Fibroblast of mammary gland (primary cell): ENCODE measurements around the gene PTOV1.

Experiments used
- DNase-seq: peaks from one replicate; pipeline ENCODE4 v3.0.0-alpha.2; 2010; ENCODE audit warnings: low read depth
- H3K4me3 ChIP-seq: 2 replicates; pipeline ENCODE4 v1.5.1; 2011; ENCODE audit warnings: low read depth, mild to moderate bottlenecking, low read length, moderate library complexity; ENCODE audit not compliant: control insufficient read depth
- TF ChIP-seq, protein P1 (sequence below): conservative IDR thresholded peaks from 2 replicates; pipeline ENCODE4 v1.5.1; 2011; ENCODE audit warnings: low read depth, low read length, inconsistent platforms; ENCODE audit not compliant: control insufficient read depth, insufficient read depth

Gene PTOV1

DNA sequence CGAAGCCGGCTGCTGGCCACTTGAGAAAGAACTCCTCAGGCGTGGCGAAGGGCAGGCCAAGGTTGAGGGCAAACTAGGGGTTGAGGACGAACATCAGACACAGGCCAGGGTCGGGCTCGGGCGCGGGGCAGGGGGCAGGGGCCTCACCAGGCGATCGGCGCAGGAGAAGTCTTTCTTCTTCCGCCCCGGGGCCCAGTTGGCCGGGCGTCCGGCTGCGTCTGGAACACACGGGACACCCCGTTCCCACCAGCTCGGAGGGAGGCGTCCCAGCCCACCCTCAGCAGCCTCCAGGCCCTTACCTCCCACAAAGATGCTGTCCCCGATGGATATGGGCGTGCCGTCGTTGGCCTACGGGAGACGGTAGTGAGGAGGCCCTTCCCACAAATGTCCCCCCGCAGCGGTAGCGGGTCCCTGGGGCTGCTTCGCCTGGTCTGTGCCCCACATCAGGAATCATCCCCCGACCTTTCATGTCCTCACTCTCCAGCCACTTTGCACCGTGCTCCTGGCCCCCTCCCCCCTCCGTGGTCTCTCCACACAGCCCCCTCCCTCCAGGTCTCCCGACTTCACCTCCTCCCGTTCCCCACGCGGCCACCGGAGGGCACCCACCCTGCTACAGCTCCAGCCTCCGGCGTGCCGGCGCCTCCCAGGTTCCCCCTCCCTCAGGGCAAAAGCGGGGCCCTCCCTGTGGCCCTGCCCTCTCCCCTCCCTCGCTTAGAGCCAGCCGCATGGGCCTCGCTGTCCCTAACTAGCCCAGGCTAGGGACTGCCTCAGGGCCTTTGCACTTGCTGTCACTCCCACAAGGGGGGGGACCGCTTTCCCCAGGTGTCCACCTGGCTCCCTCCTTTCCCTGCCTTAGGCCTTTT is 11.7 kb downstream of the PTOV1 start:
- no peak for DNase-seq
- TF ChIP-seq, protein P1, sequence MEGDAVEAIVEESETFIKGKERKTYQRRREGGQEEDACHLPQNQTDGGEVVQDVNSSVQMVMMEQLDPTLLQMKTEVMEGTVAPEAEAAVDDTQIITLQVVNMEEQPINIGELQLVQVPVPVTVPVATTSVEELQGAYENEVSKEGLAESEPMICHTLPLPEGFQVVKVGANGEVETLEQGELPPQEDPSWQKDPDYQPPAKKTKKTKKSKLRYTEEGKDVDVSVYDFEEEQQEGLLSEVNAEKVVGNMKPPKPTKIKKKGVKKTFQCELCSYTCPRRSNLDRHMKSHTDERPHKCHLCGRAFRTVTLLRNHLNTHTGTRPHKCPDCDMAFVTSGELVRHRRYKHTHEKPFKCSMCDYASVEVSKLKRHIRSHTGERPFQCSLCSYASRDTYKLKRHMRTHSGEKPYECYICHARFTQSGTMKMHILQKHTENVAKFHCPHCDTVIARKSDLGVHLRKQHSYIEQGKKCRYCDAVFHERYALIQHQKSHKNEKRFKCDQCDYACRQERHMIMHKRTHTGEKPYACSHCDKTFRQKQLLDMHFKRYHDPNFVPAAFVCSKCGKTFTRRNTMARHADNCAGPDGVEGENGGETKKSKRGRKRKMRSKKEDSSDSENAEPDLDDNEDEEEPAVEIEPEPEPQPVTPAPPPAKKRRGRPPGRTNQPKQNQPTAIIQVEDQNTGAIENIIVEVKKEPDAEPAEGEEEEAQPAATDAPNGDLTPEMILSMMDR, result peak; percentile 20
- no peak overlapping the region for H3K4me3 ChIP-seq

DNA sequence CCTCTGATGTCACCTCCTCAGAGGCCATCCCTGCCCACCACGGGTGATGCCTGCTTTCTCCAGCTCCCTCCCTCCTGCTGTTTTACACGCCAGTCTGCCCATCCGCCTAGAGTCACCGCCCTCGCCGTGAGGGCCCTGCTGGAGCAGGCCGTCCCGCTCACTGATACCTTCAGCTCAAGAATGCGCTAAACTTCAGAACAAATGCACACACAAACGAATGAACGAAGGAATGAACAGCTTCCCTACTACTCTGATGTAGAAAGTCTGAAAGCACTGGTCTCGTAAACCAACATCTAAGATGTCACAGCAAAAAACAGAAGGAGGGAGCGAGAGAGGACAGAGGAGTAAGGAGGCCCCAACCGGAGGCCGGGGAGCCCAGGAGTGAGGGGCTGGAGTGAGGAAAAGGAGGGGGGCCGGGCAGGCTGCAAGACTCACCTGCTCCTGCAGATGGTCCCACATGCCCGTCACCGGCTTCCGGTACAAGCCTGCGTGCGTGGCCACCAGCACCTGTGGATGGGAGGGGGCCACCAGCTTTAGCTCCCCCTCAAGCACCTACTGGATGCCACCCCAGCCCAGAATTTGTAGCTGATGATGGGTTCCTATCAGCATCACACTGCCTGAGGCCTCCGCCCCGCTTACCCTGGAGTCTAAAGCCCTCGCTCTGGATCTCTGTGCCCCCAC is 12.4 kb downstream of the PTOV1 start:
- H3K4me3 ChIP-seq, result no peak overlapping the region
- DNase-seq, result no peak
- TF ChIP-seq, protein P1, result no peak

DNA sequence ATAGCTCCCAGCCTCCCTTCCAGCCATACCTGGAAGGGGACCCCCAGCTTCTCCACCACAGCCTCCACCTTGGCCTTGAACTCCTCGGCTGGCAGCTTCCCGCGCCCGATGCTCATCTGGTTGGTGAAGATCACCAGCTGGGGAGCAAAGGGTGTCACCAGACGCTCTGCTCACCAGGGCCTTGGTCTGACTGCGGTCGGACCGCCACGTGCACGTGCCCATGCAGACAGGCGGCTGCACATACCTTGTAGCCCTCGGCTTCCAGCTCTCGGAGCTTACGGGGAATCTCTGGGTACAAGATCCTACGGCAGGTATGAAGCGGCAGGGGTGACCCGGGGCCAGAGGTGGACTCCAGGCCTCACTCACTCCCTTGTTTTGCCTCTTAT is 13.0 kb downstream of the PTOV1 start:
- TF ChIP-seq, protein P1, result no peak
- DNase-seq, result no peak
- no peak overlapping the region for H3K4me3 ChIP-seq

DNA sequence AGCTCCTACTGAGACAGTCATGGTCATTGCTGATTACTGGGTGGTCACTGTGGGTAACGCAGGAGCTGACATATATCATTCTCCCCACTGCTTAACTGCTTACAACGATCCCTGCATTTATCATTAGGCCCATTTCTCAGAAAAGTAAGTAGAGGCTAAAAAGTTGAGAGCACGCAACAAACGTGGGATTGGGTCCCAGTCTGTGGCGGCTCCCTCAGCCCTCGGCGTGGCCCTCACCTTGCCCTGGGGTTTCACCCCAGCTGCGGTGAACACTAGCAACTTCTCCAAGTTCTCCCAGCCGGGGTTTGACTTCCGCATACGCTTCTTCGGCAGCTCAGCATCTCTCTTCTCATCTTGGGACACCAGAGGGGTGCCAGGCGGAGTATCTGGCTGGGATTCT is 13.9 kb downstream of the PTOV1 start:
- DNase-seq, result no peak
- TF ChIP-seq, protein P1, result no peak
- no peak overlapping the region for H3K4me3 ChIP-seq

DNA sequence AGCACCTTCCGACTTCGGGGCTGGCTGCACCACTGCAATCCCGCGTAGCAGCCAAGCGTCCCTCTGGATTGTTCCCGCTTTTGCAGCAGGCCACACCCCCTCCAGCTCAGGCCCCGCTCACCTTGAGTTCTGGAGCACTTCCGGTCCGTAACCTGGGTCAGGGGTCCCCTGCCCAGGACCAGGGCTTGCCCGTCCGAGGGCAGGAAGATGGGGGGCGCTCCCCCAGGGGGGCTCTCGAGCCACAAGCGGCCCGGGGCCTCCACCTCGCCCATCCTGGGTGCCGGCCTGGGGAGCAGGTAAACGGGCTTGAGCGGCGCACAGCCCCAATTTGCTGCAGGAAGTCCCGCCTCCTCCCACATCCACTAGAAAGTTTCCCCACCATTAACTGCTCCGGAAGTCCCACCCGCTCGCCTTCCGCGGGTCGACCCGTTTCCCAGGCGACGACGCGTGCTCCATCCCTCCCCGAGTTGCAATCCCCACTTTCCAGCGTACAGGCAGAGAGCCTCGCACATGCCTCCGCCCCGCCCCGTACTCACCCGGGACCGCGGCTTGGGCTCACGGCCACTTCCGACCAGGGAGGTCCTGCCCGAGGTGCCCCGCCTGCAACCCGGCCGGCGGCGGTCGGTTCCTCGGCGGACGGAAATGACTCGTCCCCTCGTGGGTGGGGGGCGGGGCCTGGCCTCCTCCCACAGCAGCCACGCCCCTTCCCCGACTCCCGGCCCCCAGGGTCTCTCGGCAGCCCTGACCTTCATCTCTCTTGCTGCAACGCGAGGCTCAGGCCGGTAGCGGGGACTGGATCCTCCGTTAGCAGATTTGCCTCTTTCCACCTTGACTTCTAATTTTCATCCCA is 16.2 kb downstream of the PTOV1 start, which contains the start of gene PNKP:
Gene PNKP, minus strand, starts transcription at position 644 of the 850 bp plus-strand sequence. Its CDS starts 372 bp downstream, at position 272.
- peak; percentile 87 for DNase-seq
- H3K4me3 ChIP-seq, result peak within 1 kb of the TSS; percentile 68
- TF ChIP-seq, protein P1, result no peak

DNA sequence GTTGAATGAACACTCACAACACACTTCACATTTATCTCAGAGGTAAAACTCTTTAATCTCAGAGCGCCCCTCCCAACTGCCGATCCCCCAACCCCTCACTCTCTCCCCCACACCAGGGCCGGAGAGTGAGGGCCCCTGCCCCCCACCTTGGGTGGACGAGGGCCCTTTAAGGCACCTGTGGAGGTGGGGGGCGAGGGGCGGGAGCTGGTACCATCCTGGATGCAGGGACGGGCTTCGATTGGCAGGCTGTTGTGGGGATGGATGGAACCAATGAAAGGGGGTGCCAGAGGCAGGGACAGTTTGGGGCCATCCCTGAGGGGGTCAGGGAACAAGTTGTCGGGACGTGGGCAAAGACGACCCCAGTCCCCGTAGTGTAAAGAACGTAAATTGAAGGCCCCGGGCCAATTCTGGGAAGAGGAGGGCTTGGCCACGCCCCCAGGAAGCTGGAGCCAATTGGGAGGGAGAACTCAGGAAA is 18.1 kb downstream of the PTOV1 start:
- TF ChIP-seq, protein P1, result no peak
- peak overlapping the region; percentile 46 for H3K4me3 ChIP-seq
- DNase-seq, result no peak
